SW 1271 (cell line): ENCODE data around the gene NEDD4L.
A peak's percentile ranks its signal among the peaks of the same experiment; 100 is the strongest.

Source experiments
- DNase-seq, 2 experiments: peaks; one replicate each; lab custom pipeline; 2025; lab: John Stamatoyannopoulos, UW

The NEDD4L gene

GRCh38 chr18:58290116-58290695 lies 246.2 kb downstream of the NEDD4L start:
- no peak for DNase-seq

GRCh38 chr18:58291131-58291530 lies 247.1 kb downstream of the NEDD4L start:
- no peak for DNase-seq

GRCh38 chr18:58292638-58293037 lies 248.6 kb downstream of the NEDD4L start:
- DNase-seq, result no peak

- peak in 1 of 2 experiments; percentile 16 for DNase-seq
Measured at GRCh38 chr18:58297198-58297597, 253.2 kb downstream of the NEDD4L start.

GRCh38 chr18:58298251-58299134 lies 254.5 kb downstream of the NEDD4L start:
- no peak for DNase-seq

GRCh38 chr18:58299135-58299473 lies 255.1 kb downstream of the NEDD4L start:
- no peak for DNase-seq

GRCh38 chr18:58299936-58300335 lies 255.9 kb downstream of the NEDD4L start:
- DNase-seq, result no peak

GRCh38 chr18:58300867-58301266 lies 256.8 kb downstream of the NEDD4L start:
- DNase-seq, result no peak

GRCh38 chr18:58302811-58303210 lies 258.8 kb downstream of the NEDD4L start:
- no peak for DNase-seq

GRCh38 chr18:58303363-58303762 lies 259.3 kb downstream of the NEDD4L start:
- DNase-seq, result no peak

GRCh38 chr18:58305792-58306191 lies 261.8 kb downstream of the NEDD4L start:
- DNase-seq, result no peak

GRCh38 chr18:58307441-58307840 lies 263.4 kb downstream of the NEDD4L start:
- no peak for DNase-seq

- no peak for DNase-seq
Measured at GRCh38 chr18:58308463-58308862, 264.4 kb downstream of the NEDD4L start.

GRCh38 chr18:58309099-58309498 lies 265.1 kb downstream of the NEDD4L start:
- DNase-seq, result no peak

- DNase-seq, result no peak
Measured at GRCh38 chr18:58309610-58310239, 265.7 kb downstream of the NEDD4L start.

- DNase-seq, result no peak
Measured at GRCh38 chr18:58310517-58310916, 266.5 kb downstream of the NEDD4L start.

GRCh38 chr18:58311390-58311789 lies 267.4 kb downstream of the NEDD4L start:
- no peak for DNase-seq

GRCh38 chr18:58313491-58314032 lies 269.5 kb downstream of the NEDD4L start:
- DNase-seq, result no peak

GRCh38 chr18:58314284-58314683 lies 270.3 kb downstream of the NEDD4L start:
- peak; percentile 7 to 49 for DNase-seq

- DNase-seq, result no peak
Measured at GRCh38 chr18:58315041-58315440, 271.0 kb downstream of the NEDD4L start.

GRCh38 chr18:58315739-58316215 lies 271.8 kb downstream of the NEDD4L start:
- peak; percentile 17 to 61 for DNase-seq
